ENCODE data around the gene ASCL1. TPM values are rescaled to one million over a fixed set of nuclear protein-coding genes. Genes with fewer than 3 reads are reported as not detected.

ASCL1 gene
- total RNA-seq: not detected in 2 replicates

GRCh38 chr12:102957339-102958050 lies at the start of gene ASCL1:
Gene ASCL1 (plus strand): TSS chr12:102957674. CDS start chr12:102958245, 571 bp downstream.

DNA sequence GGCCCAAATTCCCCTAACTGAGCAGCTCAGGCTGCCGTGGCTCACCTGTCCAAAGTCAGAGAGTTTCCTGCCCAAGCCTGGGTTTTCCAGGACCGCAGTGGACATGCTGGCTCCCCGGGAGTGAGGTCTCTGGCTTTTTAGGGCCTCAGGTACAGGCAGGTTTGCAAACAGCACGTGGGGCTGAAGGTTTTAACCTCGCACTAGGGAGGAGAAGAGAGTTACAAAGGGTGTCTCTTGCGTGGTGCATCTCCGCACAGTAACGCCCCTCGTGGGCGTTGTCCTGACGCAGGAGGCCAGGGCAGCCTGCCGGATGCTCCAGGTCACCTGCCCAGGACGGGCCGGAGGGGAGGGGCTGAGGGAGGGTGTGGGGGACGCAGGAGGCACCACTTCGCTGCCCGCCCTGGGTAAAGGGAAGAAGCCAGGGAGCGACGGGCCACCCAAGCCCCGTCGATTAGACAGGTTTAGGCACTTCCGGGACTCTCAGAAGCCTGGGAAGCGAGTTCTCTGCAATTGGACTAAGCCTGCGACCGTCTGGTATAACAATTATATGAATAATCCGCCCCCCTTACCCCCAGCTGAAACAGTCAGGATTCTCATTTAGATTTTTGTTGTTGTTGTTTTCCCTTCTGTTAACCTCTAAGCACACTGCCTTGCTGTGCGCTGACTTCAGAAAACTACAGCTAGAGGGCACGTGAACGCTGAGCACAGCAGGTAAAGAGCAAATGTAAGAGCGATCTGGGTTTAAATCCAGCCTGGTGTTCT lies 40.3 kb upstream of the ASCL1 start, which contains the start of gene PAH:
Gene PAH, minus strand, starts transcription at position 219 of the 762 bp plus-strand sequence. Its CDS starts 114 bp downstream, at position 105.

Other genes with a start within 250 kb of the ASCL1 start
- gene PAH, start 40.4 kb upstream of the ASCL1 start, total RNA-seq: not detected in 2 replicates